ENCODE results near the gene SETD2.
"Not testable (repeated sequence)": the region's sequence is repeated elsewhere in the genome, so short reads cannot be mapped to it uniquely, and the experiment has no call there.

SETD2 gene

GRCh38 chr3:47149339-47149933 lies 14.5 kb downstream of the SETD2 start:
- no peak for TF ChIP-seq CTCF (conservative IDR thresholded peaks at IDR 0.05; ENCODE audit: control insufficient read depth, insufficient read depth, low read depth, low read length)
- DNase-seq (ENCODE audit: low read depth): no peak
- H3K4me3 ChIP-seq (ENCODE audit: control insufficient read depth, low read depth, low read length): no peak overlapping the region

GRCh38 chr3:47145272-47145671 lies 18.6 kb downstream of the SETD2 start:
- TF ChIP-seq CTCF (conservative IDR thresholded peaks at IDR 0.05; ENCODE audit: control insufficient read depth, insufficient read depth, low read depth, low read length): no peak
- H3K4me3 ChIP-seq (ENCODE audit: control insufficient read depth, low read depth, low read length): no peak overlapping the region
- DNase-seq (ENCODE audit: low read depth): no peak

DNA sequence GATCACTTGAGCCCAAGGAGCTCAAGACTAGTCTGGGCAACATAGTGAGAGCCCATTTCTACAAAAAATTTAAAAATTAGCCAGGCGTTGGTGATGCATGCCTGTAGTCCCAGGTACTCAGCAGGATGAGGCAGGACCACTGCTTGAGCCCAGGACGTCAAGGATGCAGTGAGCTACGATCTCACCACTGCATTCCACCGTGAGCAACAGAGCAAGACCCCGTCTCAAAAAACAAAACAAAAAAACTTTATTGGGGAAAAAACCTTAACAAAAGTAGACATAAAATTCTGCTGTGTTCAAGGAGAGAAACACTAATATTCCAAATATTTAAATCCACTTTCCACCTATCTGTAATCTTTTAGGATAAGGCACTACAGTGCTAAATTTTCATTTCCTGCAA lies 20.8 kb downstream of the SETD2 start:
- H3K4me3 ChIP-seq (ENCODE audit: control insufficient read depth, low read depth, low read length): no peak overlapping the region
- no peak for TF ChIP-seq CTCF (conservative IDR thresholded peaks at IDR 0.05; ENCODE audit: control insufficient read depth, insufficient read depth, low read depth, low read length)
- no peak for DNase-seq (ENCODE audit: low read depth)

DNA sequence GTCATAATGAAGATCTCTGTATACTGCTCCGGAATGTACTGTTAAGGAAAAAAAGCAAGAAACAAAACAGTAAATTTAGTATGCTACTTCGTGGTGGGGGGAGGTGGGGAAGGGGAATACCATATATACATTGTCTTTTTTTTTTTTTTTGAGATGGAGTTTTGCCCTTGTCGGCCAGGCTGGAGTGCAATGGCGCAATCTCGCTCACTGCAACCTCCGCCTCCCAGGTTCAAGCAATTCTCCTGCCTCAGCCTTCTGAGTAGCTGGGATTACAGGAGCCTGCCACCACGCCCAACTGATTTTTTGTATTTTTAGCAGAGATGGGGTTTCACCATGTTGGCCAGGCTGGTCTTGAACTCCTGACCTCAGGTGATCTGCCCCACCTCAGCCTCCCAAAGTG lies 21.4 kb downstream of the SETD2 start:
- not testable (repeated sequence) for DNase-seq (ENCODE audit: low read depth); H3K4me3 ChIP-seq (ENCODE audit: control insufficient read depth, low read depth, low read length)

DNA sequence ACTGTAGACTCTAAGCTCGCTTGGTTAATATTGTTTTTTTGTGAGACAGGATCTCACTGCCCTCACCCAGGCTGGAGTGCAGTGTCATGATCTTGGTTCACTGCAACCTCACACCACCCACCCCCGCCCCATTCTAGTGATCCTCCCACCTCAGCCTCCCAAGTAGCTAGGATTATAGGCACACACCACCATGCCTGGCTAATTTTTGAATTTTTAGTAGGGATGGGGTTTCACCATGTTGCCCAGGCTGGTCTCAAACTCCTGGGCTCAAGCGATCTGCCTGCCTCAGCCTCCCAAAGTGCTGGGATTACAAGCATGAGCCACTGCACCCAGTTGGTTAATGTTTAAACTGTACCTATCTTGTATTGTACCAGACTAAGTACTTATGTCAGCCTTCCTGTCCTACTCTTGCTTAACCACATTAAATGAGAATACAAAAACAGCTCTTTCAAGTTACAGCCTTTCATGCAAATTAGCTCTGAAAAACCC lies 22.9 kb downstream of the SETD2 start:
- DNase-seq (ENCODE audit: low read depth); H3K4me3 ChIP-seq (ENCODE audit: control insufficient read depth, low read depth, low read length): not testable (repeated sequence)

GRCh38 chr3:47140553-47140952 lies 23.4 kb downstream of the SETD2 start:
- not testable (repeated sequence) for H3K4me3 ChIP-seq (ENCODE audit: control insufficient read depth, low read depth, low read length); DNase-seq (ENCODE audit: low read depth)

- no peak overlapping the region for H3K4me3 ChIP-seq (ENCODE audit: control insufficient read depth, low read depth, low read length)
- no peak for TF ChIP-seq CTCF (conservative IDR thresholded peaks at IDR 0.05; ENCODE audit: control insufficient read depth, insufficient read depth, low read depth, low read length)
- DNase-seq (ENCODE audit: low read depth): no peak
Measured at GRCh38 chr3:47134311-47134710, 29.6 kb downstream of the SETD2 start.

GRCh38 chr3:47133641-47134040 lies 30.3 kb downstream of the SETD2 start:
- DNase-seq (ENCODE audit: low read depth): no peak
- H3K4me3 ChIP-seq (ENCODE audit: control insufficient read depth, low read depth, low read length): no peak overlapping the region
- no peak for TF ChIP-seq CTCF (conservative IDR thresholded peaks at IDR 0.05; ENCODE audit: control insufficient read depth, insufficient read depth, low read depth, low read length)

Measured in fibroblast of mammary gland (primary cell).